GM21825 (cell line): Measurements from ENCODE around the gene SUGCT.
"Not testable (repeated sequence)": the region's sequence is repeated elsewhere in the genome, so short reads cannot be mapped to it uniquely, and the experiment has no call there.

Experiments used
- ATAC-seq: cut with Tn5 transposase; IDR thresholded peaks from one replicate; pipeline ENCODE4 v1.9.1; 2021; ENCODE audit warnings: mild to moderate bottlenecking, moderate library complexity; ENCODE audit not compliant: unreplicated experiment

The SUGCT gene

DNA sequence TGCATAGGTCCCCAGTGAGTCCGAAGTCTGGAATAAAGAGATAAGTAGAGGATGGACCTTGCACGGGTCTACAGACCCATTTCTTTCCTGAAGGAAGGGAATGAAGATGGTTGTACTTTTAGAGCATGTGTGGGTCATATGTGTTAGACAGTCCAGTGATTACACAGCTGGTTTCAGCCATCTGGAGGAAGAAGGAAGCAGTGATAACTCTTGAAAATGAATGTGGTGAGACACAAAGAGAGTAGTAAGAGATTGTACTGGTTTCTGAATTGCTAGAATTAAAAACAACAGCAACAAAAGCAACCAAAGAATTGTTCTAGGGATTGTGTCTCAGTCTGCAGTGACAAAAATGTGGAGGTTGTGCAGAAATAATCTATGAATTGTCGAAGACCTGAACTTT lies 258.9 kb downstream of the SUGCT start:
- ATAC-seq, result no peak

- ATAC-seq, result no peak
Measured at GRCh38 chr7:40394400-40394799, 259.6 kb downstream of the SUGCT start.

- ATAC-seq, result no peak
Measured at GRCh38 chr7:40400525-40400924, 265.7 kb downstream of the SUGCT start.

- no peak for ATAC-seq
Measured at GRCh38 chr7:40401406-40401805, 266.6 kb downstream of the SUGCT start.

DNA sequence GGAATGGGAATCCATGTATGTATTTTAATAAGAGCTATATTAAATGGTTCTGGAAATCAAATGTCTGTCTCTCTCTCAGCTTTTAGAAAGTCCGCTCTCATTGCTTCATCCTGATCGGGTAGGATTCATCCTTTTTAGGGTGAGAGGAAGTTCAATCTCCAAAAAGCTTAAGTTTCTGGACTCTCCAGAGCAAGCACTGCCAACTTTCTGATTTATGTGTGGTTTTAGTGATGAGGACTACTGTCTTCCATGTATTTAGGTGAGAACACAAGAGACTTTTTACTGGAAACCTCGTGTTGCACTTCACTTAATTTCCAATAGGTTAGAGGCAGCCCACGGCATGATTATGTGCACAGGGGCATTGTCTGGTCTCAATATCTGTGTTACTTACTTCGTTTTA lies 267.9 kb downstream of the SUGCT start:
- ATAC-seq, result no peak

DNA sequence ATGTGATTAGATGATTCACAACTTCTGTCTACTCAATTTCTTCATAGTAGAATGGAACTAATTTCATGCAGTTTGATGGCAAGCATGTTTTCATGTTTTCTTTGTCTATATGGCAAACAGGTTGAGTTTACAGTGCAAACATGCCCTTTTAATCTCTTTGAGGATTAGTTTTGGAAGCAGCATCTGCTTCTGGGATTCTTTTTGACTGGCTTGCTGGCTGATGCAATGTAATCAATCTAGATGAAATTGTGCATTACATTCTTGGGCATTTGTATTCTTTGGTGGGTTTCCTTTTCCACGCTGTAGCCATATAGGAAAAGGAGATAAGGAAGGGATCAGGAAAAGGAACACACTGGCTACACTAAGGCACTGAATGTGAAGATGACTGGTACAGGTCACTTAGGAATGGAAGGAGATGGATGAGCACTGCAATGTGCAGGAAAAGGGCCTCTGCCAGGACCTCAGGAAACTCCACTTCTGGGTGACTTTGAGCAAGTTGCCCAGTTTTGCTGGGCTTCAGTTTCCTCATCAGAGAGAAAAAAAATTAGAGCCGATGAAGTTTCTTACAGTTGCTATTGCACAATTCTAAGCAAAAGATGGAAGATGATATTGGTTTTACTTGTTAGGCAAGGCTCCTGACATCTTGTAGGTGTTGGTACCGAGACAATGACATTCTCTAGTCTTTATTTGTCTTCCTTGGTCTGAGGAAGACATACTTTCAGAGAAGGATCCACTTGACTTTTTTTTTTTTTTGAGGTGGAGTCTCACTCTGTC lies 269.1 kb downstream of the SUGCT start:
- ATAC-seq, result no peak

DNA sequence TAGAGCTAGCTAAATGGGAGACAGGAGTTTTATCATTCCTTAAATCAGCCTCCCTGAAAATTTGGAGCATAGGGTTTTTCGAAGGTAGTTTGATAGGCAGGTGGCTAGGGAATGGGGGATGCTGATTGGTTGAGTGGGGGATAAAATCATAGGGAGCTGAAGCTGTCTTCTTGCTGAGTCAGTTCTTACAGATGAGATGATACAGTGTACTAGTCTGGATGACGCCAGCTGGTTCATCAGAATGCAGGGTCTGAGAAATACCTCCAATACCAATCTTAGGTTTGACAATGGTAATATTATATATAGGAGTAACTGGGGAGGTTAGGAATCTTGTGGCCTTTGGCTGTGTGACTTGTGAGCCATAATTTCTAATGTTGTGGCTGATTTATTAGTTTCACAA lies 271.2 kb downstream of the SUGCT start:
- no peak for ATAC-seq

GRCh38 chr7:40412323-40412722 lies 277.5 kb downstream of the SUGCT start:
- no peak for ATAC-seq

DNA sequence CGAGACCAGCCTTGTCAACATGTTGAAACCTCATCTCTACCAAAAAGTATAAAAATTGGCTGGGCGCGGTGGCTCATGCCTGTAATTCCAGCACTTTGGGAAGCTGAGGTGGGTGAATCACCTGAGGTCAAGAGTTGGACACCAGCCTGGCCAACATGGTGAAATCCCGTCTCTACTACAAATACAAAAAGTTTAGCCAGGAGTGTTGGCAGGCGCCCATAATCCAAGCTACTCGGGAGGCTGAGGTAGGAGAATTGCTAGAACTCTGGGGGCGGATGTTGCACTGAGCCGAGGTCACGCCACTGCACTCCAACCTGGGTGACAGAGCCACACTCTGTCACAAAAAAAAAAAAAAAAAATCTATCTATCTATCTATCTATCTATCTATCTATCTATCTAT lies 279.9 kb downstream of the SUGCT start:
- not testable (repeated sequence) for ATAC-seq

GRCh38 chr7:40418448-40418847 lies 283.6 kb downstream of the SUGCT start:
- no peak for ATAC-seq

GRCh38 chr7:40418983-40419382 lies 284.2 kb downstream of the SUGCT start:
- ATAC-seq, result no peak

DNA sequence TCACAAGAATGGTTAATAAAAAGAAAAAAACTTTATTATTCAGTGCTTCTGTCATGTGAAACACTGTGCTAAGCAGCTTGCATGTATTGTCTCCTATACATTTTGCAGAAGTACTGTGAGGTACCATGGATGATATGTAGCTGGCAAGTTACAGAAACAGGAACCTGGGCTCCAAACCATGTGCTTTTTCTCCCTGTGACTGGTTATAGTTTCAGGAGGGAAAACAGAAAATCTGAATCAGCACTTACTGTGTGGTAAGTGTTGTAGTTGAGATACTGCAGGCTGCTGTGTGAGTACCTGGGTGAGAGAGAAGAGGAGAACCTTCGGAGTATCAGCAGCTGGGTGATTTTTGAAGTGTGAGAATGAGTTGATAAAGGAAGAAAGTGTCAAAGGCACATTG lies 285.0 kb downstream of the SUGCT start:
- ATAC-seq, result no peak

DNA sequence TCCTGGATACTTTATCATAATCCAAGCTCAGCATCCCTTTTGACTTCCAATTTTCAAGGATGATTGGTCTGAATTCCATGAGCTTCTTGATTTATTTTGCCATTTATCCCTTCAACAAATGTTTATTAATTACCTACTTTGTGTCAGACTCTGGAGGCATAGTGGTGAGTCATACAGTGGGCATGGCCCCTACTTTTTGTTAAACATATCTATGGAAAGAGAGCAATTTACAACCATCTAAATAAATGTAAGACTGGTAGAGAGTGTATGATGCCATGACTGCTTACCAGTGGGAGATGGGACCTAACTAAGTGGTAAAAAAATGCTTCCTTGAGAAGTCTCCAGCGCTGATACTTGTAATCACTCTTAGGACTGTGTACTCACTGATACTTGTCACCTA lies 286.6 kb downstream of the SUGCT start:
- no peak for ATAC-seq

GRCh38 chr7:40425696-40426095 lies 290.9 kb downstream of the SUGCT start:
- no peak for ATAC-seq

GRCh38 chr7:40428421-40428820 lies 293.6 kb downstream of the SUGCT start:
- no peak for ATAC-seq

- no peak for ATAC-seq
Measured at GRCh38 chr7:40429826-40430225, 295.0 kb downstream of the SUGCT start.

DNA sequence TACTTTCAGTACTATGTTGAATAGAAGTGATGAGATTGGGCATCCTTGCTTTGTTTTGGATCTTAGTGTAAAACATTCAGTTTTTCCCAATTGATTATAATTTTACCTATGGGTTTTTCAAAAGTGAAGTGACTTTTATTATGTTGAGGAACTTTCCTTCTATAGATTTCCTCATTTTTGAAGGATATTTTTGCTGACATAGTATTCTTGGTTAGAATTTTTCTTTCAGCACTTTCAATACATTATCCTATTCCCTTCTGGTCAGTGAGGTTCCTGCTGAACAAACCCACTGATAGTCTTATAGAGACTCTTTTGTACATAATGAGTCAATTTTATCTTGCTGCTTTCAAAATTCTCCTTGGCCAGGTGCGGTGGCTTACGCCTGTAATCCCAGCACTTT lies 297.2 kb downstream of the SUGCT start:
- no peak for ATAC-seq

DNA sequence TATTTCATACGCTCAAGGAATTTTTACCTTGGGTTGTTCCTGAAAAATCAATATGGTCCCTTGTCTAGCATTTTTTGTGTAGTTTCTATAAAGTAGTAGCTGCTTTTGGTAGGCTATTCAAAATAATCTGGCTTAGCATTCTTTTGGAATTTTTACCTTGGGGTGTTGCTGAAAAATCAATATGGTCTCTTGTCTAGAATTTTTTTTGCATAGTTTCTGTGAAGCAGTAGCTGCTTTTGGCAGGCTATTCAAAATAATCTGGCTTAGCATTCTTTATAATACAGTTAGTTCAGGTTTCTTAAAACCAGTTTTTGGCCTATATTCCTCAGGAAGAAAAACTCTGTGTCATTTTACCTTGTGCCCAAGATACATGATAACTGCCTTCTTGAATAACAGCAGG lies 301.9 kb downstream of the SUGCT start:
- ATAC-seq, result no peak

- no peak for ATAC-seq
Measured at GRCh38 chr7:40437498-40437897, 302.7 kb downstream of the SUGCT start.

DNA sequence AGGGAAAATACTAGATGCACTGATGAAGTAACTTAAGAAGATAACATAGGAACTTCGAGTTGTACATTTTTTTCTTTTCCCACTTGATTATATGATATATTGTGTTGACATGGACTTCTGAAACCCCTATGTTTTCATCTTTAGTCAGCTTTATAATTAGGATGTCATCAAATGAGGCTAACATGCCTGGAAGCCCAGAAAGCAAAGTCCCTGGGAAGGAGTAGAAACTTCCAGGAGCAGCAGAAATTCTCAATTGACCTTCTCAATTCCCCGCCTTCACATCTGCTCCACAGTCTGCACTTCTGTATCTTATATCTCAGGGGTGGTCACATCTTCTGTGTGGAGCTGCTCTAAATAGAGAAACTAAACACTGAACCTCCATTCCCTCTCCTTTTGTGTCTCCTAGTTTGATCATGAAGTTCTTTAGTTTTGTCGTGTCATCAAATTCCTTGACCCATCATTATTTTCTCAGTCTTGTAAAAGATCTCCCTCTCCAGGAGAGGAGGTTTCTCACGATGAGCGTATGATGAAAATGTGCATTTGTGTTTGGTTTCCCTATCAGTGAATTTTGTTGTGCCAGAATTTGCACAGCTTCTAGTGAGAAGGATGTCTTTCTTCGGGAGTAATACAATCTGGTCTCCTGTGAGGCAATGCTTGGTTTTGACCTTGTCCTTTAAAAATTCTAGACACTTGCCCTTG lies 303.3 kb downstream of the SUGCT start:
- ATAC-seq, result no peak

- ATAC-seq, result no peak
Measured at GRCh38 chr7:40439686-40440085, 304.9 kb downstream of the SUGCT start.

DNA sequence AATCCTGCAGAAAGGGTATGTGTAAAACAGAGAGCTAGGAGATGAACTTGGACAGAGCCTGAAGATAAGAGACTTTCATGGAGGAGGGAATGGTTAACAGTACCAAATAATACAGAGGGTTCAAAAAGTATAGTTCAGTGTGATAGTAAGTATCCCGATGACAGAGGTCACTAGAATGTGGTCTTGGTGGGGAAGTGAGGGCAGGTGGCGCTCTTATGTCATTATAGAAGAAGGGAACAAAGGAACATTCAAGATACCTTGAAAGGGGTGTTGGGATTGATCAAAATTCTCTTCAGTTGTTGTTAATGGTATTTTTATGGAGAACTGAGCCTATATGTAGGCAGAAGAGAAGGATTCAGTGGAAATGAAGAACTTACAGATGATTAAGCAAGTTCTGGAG lies 312.5 kb downstream of the SUGCT start:
- ATAC-seq, result no peak

GRCh38 chr7:40455485-40455884 lies 320.7 kb downstream of the SUGCT start:
- ATAC-seq, result no peak
